H1 (cell line): ENCODE results near the gene CORO7. TPM values are rescaled to one million over a fixed set of nuclear protein-coding genes. Genes with fewer than 3 reads are reported as not detected.

Source experiments
- CTCF ChIA-PET: fragments of 300-600 bp; sonication (Branson Sonifier 250); formaldehyde crosslinking; loops from one replicate; lab custom pipeline; 2021; ENCODE audit not compliant: partially characterized antibody; lab: Charles Lee
- POLR2A ChIA-PET: fragments of 300-600 bp; sonication (Branson Sonifier 250); formaldehyde crosslinking; loops from one replicate; lab custom pipeline; 2021; ENCODE audit warnings: inconsistent platforms; ENCODE audit not compliant: partially characterized antibody; lab: Charles Lee
- DNase-seq, 2 experiments: peaks; one replicate each; pipeline versions ENCODE4 v3.0.0 to v3.0.0-alpha.2; 2010 to 2022; ENCODE audit warnings: low spot score in 2 of 2, low read depth in 1 of 2, mixed read lengths in 1 of 2
- FAIRE-seq: peaks from 2 replicates; lab custom pipeline; 2011; peaks lifted over from hg19 to GRCh38; lab: Jason Lieb, UNC
- H2AFZ ChIP-seq: 2 replicates; pipeline ENCODE4 v1.8.1; 2012; ENCODE audit warnings: low read length, inconsistent platforms
- H2AK5ac ChIP-seq: 2 replicates; pipeline ENCODE4 v1.6.1; 2013; ENCODE audit warnings: low read depth, low read length
- H2BK120ac ChIP-seq: replicated peaks from 2 replicates; pipeline ENCODE3; 2013; ENCODE audit warnings: low read depth, low read length, inconsistent platforms
- H2BK12ac ChIP-seq: 2 replicates; pipeline ENCODE4 v1.6.1; 2013; ENCODE audit warnings: low read depth, low read length
- H2BK15ac ChIP-seq: 2 replicates; pipeline ENCODE4 v1.6.1; 2013; ENCODE audit warnings: low read length
- H2BK20ac ChIP-seq: 2 replicates; pipeline ENCODE4 v1.6.1; 2013; ENCODE audit warnings: low read length
- H2BK5ac ChIP-seq: 2 replicates; pipeline ENCODE4 v1.6.1; 2013; ENCODE audit warnings: low read depth, low read length
- H3K14ac ChIP-seq: 2 replicates; pipeline ENCODE4 v1.6.1; 2013; ENCODE audit warnings: inconsistent platforms; ENCODE audit not compliant: insufficient read length
- H3K18ac ChIP-seq: 2 replicates; pipeline ENCODE4 v1.6.1; 2013; ENCODE audit warnings: low read length; ENCODE audit errors: extremely low read depth
- H3K23ac ChIP-seq: 2 replicates; pipeline ENCODE4 v1.6.1; 2013; ENCODE audit warnings: inconsistent platforms; ENCODE audit not compliant: insufficient read length
- H3K23me2 ChIP-seq: 2 replicates; pipeline ENCODE4 v1.6.1; 2013; ENCODE audit warnings: low read depth, low read length
- H3K27ac ChIP-seq: 2 replicates; pipeline ENCODE4 v1.6.1; 2011; ENCODE audit warnings: low read depth, low read length, inconsistent platforms
- H3K27me3 ChIP-seq, 4 experiments: replicated peaks in 1 of 4; 1 replicate in 1 of 4; 2 replicates in 3 of 4; pipeline versions ENCODE4 v1.6.1 to v1.8.1; 2011 to 2013; ENCODE audit warnings: low read length in 3 of 4, mild to moderate bottlenecking in 3 of 4, inconsistent platforms in 2 of 4, mixed read lengths in 2 of 4, moderate library complexity in 1 of 4; ENCODE audit not compliant: control insufficient read depth in 3 of 4, insufficient read depth in 3 of 4; ENCODE audit errors: extremely low read depth in 1 of 4
- H3K36me3 ChIP-seq, 4 experiments: 2 replicates each; pipeline versions ENCODE4 v1.6.1 to v1.8.1; 2011 to 2013; ENCODE audit warnings: mild to moderate bottlenecking in 4 of 4, low read length in 3 of 4, moderate library complexity in 2 of 4, control low read depth in 1 of 4, inconsistent platforms in 1 of 4; ENCODE audit not compliant: insufficient read depth in 4 of 4, control insufficient read depth in 2 of 4
- H3K4ac ChIP-seq: replicated peaks from 2 replicates; pipeline ENCODE3; 2013; ENCODE audit warnings: low read length, low read depth, mixed read lengths, inconsistent platforms; ENCODE audit not compliant: insufficient read length
- H3K4me1 ChIP-seq, 4 experiments: replicated peaks in 1 of 4; 1 replicate in 1 of 4; 2 replicates in 3 of 4; pipeline versions ENCODE4 v1.6.1 to v1.8.1; 2011 to 2013; ENCODE audit warnings: low read length in 3 of 4, inconsistent platforms in 2 of 4, mixed read lengths in 1 of 4; ENCODE audit not compliant: insufficient read depth in 4 of 4, control insufficient read depth in 3 of 4
- H3K4me2 ChIP-seq, 2 experiments: 2 replicates each; pipeline versions ENCODE4 v1.6.1 to v1.8.1; 2011 to 2013; ENCODE audit warnings: low read depth in 2 of 2, low read length in 2 of 2, control low read depth in 1 of 2, inconsistent platforms in 1 of 2, mild to moderate bottlenecking in 1 of 2; ENCODE audit not compliant: insufficient read depth in 1 of 2
- H3K4me3 ChIP-seq, 4 experiments: fragments of 200-600, 300-600 bp in 1 of 4; sonication (generic), shearing (Covaris generic), sonication (Bioruptor Twin) in 1 of 4; 2 replicates each; pipeline versions ENCODE4 v1.5.1 to v1.8.1; 2011 to 2016; ENCODE audit warnings: low read length in 4 of 4, low read depth in 3 of 4, control low read depth in 2 of 4, inconsistent platforms in 2 of 4, mild to moderate bottlenecking in 2 of 4, mixed read lengths in 1 of 4, moderate library complexity in 1 of 4; ENCODE audit not compliant: insufficient read depth in 2 of 4; ENCODE audit errors: extremely low read depth in 1 of 4
- H3K56ac ChIP-seq: replicated peaks from 2 replicates; pipeline ENCODE3; 2013; ENCODE audit warnings: low read depth, mild to moderate bottlenecking, mixed read lengths, low read length, inconsistent platforms; ENCODE audit not compliant: insufficient read length
- H3K79me1 ChIP-seq: 2 replicates; pipeline ENCODE4 v1.6.1; 2013; ENCODE audit warnings: low read depth, low read length, control low read depth
- H3K79me2 ChIP-seq, 2 experiments: 2 replicates each; pipeline versions ENCODE4 v1.6.1 to v1.8.1; 2012 to 2013; ENCODE audit warnings: low read length in 2 of 2, mild to moderate bottlenecking in 2 of 2, inconsistent platforms in 1 of 2; ENCODE audit not compliant: insufficient read depth in 2 of 2, control insufficient read depth in 1 of 2
- H3K9ac ChIP-seq, 4 experiments: replicated peaks in 1 of 4; 1 replicate in 1 of 4; 2 replicates in 3 of 4; pipeline versions ENCODE4 v1.6.1 to v1.8.1; 2011 to 2013; ENCODE audit warnings: low read depth in 3 of 4, low read length in 3 of 4, control low read depth in 2 of 4, mild to moderate bottlenecking in 2 of 4, moderate library complexity in 2 of 4, inconsistent platforms in 1 of 4; ENCODE audit errors: extremely low read depth in 1 of 4
- H3K9me3 ChIP-seq, 2 experiments: 2 replicates each; pipeline versions ENCODE4 v1.6.1 to v1.8.1; 2012 to 2013; ENCODE audit warnings: mild to moderate bottlenecking in 2 of 2, moderate library complexity in 2 of 2, control low read depth in 1 of 2, inconsistent platforms in 1 of 2, low read depth in 1 of 2, low read length in 1 of 2, mixed read lengths in 1 of 2; ENCODE audit not compliant: insufficient read depth in 2 of 2
- H4K20me1 ChIP-seq, 2 experiments: replicated peaks in 1 of 2; 2 replicates each; pipeline versions ENCODE3 to v1.8.1; 2011 to 2013; ENCODE audit warnings: inconsistent platforms in 2 of 2, low read length in 2 of 2, mild to moderate bottlenecking in 1 of 2; ENCODE audit not compliant: insufficient read depth in 2 of 2, control insufficient read depth in 1 of 2
- H4K5ac ChIP-seq: 2 replicates; pipeline ENCODE4 v1.6.1; 2013; ENCODE audit warnings: low read length, low read depth, mixed read lengths, inconsistent platforms; ENCODE audit not compliant: insufficient read length
- H4K8ac ChIP-seq: 2 replicates; pipeline ENCODE4 v1.8.0; 2013; ENCODE audit warnings: mild to moderate bottlenecking, moderate library complexity, low read length, inconsistent platforms; ENCODE audit not compliant: insufficient read depth; ENCODE audit errors: extremely low read depth
- H4K91ac ChIP-seq: replicated peaks from 2 replicates; pipeline ENCODE3; 2013; ENCODE audit warnings: low read length, mixed read lengths, inconsistent platforms; ENCODE audit not compliant: insufficient read length
- CTBP2 ChIP-seq: IDR thresholded peaks from 2 replicates; pipeline ENCODE4 v1.7.0; 2011; ENCODE audit warnings: borderline replicate concordance, mild to moderate bottlenecking, moderate library complexity, mixed read lengths, low read length; ENCODE audit not compliant: insufficient read depth, insufficient read length
- E2F6 ChIP-seq: IDR thresholded peaks from 2 replicates; pipeline ENCODE4 v1.6.1; 2012; ENCODE audit warnings: inconsistent platforms
- KDM1A ChIP-seq: fragments of 200-600, 300-600 bp; sonication (generic); IDR thresholded peaks from 2 replicates; pipeline ENCODE4 v1.7.1; 2016; ENCODE audit warnings: mild to moderate bottlenecking, low read length, borderline replicate concordance
- KDM4A ChIP-seq: IDR thresholded peaks from one replicate; pipeline ENCODE4 v1.7.1; 2012; ENCODE audit warnings: low read depth, mild to moderate bottlenecking, moderate library complexity, low read length, inconsistent platforms; ENCODE audit not compliant: severe bottlenecking
- POLR2A ChIP-seq, 2 experiments: IDR thresholded peaks; 1 replicate in 1 of 2; 2 replicates in 1 of 2; pipeline ENCODE4 v1.6.1; 2011; ENCODE audit warnings: low read depth in 2 of 2, low read length in 2 of 2, mild to moderate bottlenecking in 2 of 2; ENCODE audit errors: control extremely low read depth in 1 of 2
- RXRA ChIP-seq: IDR thresholded peaks from 2 replicates; pipeline ENCODE4 v1.6.1; 2011; ENCODE audit warnings: low read depth, mild to moderate bottlenecking, low read length, moderate library complexity; ENCODE audit not compliant: insufficient read depth
- SIN3A ChIP-seq, 2 experiments: IDR thresholded peaks in 1 of 2; conservative IDR thresholded peaks in 1 of 2; 2 replicates each; pipeline ENCODE4 v1.6.1; 2011 to 2012; ENCODE audit warnings: low read length in 2 of 2, improper control_type of control experiment in 1 of 2, low read depth in 1 of 2, mild to moderate bottlenecking in 1 of 2
- SIX5 ChIP-seq: IDR thresholded peaks from 2 replicates; pipeline ENCODE4 v1.6.1; 2011; ENCODE audit warnings: mild to moderate bottlenecking, low read depth, low read length
- WGBS, 2 experiments: shearing (Covaris generic) in 1 of 2; methylation state at CpG; one replicate each; pipeline versions ENCODE4 v1.1.6 to v1.1.7; 2013 to 2015; ENCODE audit warnings: low lambda C conversion rate in 2 of 2, mixed read lengths in 2 of 2, inconsistent platforms in 1 of 2, low coverage in 1 of 2, missing lambda C conversion rate in 1 of 2; ENCODE audit not compliant: insufficient replicate concordance in 2 of 2, insufficient coverage in 1 of 2, insufficient read length in 1 of 2; ENCODE audit errors: extremely low coverage in 1 of 2, missing lambda C conversion rate in 1 of 2; 5-methylcytosine and 5-hydroxymethylcytosine counted together
- polyA plus RNA-seq, 7 experiments: library from polyadenylated mRNA; depleted of rRNA in 3 of 7; stranded (reverse) in 5 of 7; unstranded in 2 of 7; fragments of >200 nt in 5 of 7; fragments of 200-250 nt in 2 of 7; gene quantifications; 1 replicate in 5 of 7; 2 replicates in 1 of 7; 4 replicates in 1 of 7; pipeline versions ENCODE4 v1.2.1 to v1.2.3, GENCODE V29; 2011 to 2013; ENCODE audit warnings: missing spikeins in 2 of 7, mixed read lengths in 2 of 7
- total RNA-seq: library from RNA; stranded (reverse); fragmentation: NEBNext Ultra II Directional; extraction: Animal tissue kit (Norgen Biotek cat#: 25700); gene quantifications from 2 replicates; pipeline ENCODE4 v1.2.1, GENCODE V29; 2021

CORO7 gene
- total and polyA plus RNA-seq, 2 of the 8 experiments (the other 6 are each of a cell fraction or from before 2014, with no cell fraction given): 25.2 to 29.8 TPM

- Histone ChIP-seq H4K20me1 (peaks cover 0 to 10% of the 10 kb centered on the region in 2 experiments), H4K91ac (no peak overlapping the region), H3K36me3 (no peaks in the 10 kb centered on the region), H3K9me3 (no peaks in the 10 kb centered on the region), H2BK120ac (no peak overlapping the region), H3K79me2 (no peaks in the 10 kb centered on the region), H4K5ac (no peak overlapping the region), H3K4ac (no peak overlapping the region), H3K27ac (no peak overlapping the region), H2BK5ac (no peak overlapping the region), H3K79me1 (0 out of 2 replicates have a peak, but pooled peaks cover 3% of the 10 kb centered on the region)
- peak in 1 of 2 experiments; percentile 67 for DNase-seq
- TF ChIP-seq RXRA (no peak), SIN3A (conservative IDR thresholded peaks at IDR 0.05 in 1 of 2, IDR thresholded peaks at IDR 0.05 in 1 of 2; ENCODE audit: low read depth in 1 of 2, low read length in 2 of 2) (0 out of 4 replicates have a peak, but pooled peaks of 1 of the 2 experiments have one; percentile 23), SIX5 (no peak), E2F6 (no peak), KDM4A (no peak), CTBP2 (no peak), POLR2A (IDR thresholded peaks at IDR 0.05; ENCODE audit: control extremely low read depth in 1 of 2, low read depth in 2 of 2, low read length in 2 of 2) (no peak), KDM1A (no peak)
- TF ChIP-seq, all 59 proteins: peak for 1
- no peak overlapping the region; the same call in 1 of the 2 replicates for H2AK5ac ChIP-seq
- no peaks in the 10 kb centered on the region; a peak in 2 of 7 replicates for H3K27me3 ChIP-seq
- peak overlapping the region; percentile 74 to 81 for H3K4me2 ChIP-seq
- no peak overlapping the region for H3K18ac ChIP-seq
- no peak for FAIRE-seq
- H3K56ac ChIP-seq: no peak overlapping the region
- peak overlapping the region; percentile 53 to 78 (median 64) for H3K4me3 ChIP-seq
- H2BK20ac ChIP-seq: no peak overlapping the region
- H2BK12ac ChIP-seq: no peak overlapping the region
- no peak overlapping the region for H3K23ac ChIP-seq
- peaks cover 9% of the 10 kb centered on the region; the same call in 1 of the 2 replicates for H3K23me2 ChIP-seq
- no peak overlapping the region for H2AFZ ChIP-seq
- WGBS, 2 experiments: 20% methylated on average over 24 of the region's 44 CpGs; no CpG with 5 or more reads in 1 of the 2 experiments
- H4K8ac ChIP-seq: peak overlapping the region; percentile 53
- peaks cover 2 to 11% (median 4%) of the 10 kb centered on the region in 4 experiments; a peak in 5 of 7 replicates for H3K4me1 ChIP-seq
- H2BK15ac ChIP-seq: no peak overlapping the region
- peak overlapping the region in 3 of 4 experiments; percentile 39 to 55 (median 43); a peak in 3 of 7 replicates for H3K9ac ChIP-seq
- POLR2A ChIA-PET: interaction anchor here (1.1 to 2.0 kb wide), 6 partner anchors 10 to 65 kb away, joined by 3 to 8 read pairs (median 3); partner anchors contain the start of genes NMRAL1 and PAM16
- CTCF ChIA-PET: interaction anchor here (0.6 to 12.0 kb wide), 5 partner anchors 12 to 153 kb away, joined by 3 to 134 read pairs (median 4); no protein-coding TSS in a partner anchor
- no peak overlapping the region for H3K14ac ChIP-seq
Observed at GRCh38 chr16:4415538-4416199, 727 bp downstream of the CORO7 start.
